Bronchial epithelial cell (primary cell): ENCODE results near the gene IFT81. TPM values are rescaled to one million over a fixed set of nuclear protein-coding genes. Genes with fewer than 3 reads are reported as not detected.

ENCODE experiments used
- DNase-seq: peaks from one replicate; pipeline ENCODE4 v3.0.0-alpha.2; 2010; ENCODE audit warnings: low read depth
- FAIRE-seq: peaks from 2 replicates; lab custom pipeline; 2011; peaks lifted over from hg19 to GRCh38; lab: Jason Lieb, UNC
- H3K27me3 ChIP-seq: 2 replicates; pipeline ENCODE4 v1.5.1; 2011; ENCODE audit warnings: low read length; ENCODE audit not compliant: control insufficient read depth, insufficient read depth
- H3K36me3 ChIP-seq: 2 replicates; pipeline ENCODE4 v1.5.1; 2011; ENCODE audit warnings: low read length; ENCODE audit not compliant: control insufficient read depth, insufficient read depth
- H3K4me3 ChIP-seq: 2 replicates; pipeline ENCODE4 v1.5.1; 2011; ENCODE audit warnings: mild to moderate bottlenecking, low read depth, low read length, control low read depth
- total RNA-seq: library from RNA; depleted of rRNA; stranded (reverse); fragments of >200 nt; gene quantifications from 2 replicates; pipeline ENCODE4 v1.2.1, GENCODE V29; 2014
- TF ChIP-seq, protein P1 (sequence below): IDR thresholded peaks from 2 replicates; pipeline ENCODE4 v1.5.1; 2011; ENCODE audit warnings: mild to moderate bottlenecking, moderate library complexity, low read length, control low read depth, inconsistent platforms; ENCODE audit not compliant: insufficient read depth, severe bottlenecking

Gene IFT81
- total RNA-seq, 1 donor from 2014 or later = 5.8 TPM

DNA sequence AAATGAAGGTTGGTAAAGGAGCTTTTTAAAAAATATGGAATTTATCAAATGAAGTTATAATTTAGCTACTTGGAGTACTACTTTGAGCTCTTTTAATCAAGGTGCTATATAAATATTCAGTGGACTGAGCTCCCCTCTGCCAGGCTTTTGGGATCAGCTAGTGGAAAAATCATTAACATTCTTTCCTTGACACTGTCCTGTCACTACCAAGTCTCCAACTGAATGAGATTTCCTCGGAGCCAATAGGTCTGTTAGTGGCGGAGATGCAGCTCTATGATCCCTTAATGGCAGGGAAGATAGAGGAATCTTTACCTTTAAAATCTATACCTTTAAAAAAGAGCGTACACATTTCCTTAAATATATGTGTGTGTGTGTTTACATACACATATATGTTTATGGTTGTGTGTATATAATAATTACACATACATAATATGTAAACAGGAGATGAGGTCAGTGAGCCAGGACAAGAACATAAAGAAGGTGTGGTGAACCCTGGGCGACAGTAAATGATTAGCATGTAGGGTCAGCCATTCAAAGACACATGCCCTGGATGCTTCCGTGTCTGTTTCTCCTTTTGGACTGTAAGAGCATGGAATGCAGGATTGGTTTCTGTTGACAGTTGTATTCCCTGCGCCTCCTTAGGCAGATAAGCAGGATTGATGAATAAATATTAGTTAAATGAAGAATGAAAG lies 109.2 kb downstream of the IFT81 start:
- DNase-seq (no peak), FAIRE-seq (no peak)
- Histone ChIP-seq H3K36me3 (no peaks in the 10 kb centered on the region), H3K27me3 (no peaks in the 10 kb centered on the region), H3K4me3 (no peak overlapping the region)
- TF ChIP-seq, protein P1, sequence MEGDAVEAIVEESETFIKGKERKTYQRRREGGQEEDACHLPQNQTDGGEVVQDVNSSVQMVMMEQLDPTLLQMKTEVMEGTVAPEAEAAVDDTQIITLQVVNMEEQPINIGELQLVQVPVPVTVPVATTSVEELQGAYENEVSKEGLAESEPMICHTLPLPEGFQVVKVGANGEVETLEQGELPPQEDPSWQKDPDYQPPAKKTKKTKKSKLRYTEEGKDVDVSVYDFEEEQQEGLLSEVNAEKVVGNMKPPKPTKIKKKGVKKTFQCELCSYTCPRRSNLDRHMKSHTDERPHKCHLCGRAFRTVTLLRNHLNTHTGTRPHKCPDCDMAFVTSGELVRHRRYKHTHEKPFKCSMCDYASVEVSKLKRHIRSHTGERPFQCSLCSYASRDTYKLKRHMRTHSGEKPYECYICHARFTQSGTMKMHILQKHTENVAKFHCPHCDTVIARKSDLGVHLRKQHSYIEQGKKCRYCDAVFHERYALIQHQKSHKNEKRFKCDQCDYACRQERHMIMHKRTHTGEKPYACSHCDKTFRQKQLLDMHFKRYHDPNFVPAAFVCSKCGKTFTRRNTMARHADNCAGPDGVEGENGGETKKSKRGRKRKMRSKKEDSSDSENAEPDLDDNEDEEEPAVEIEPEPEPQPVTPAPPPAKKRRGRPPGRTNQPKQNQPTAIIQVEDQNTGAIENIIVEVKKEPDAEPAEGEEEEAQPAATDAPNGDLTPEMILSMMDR = no peak

DNA sequence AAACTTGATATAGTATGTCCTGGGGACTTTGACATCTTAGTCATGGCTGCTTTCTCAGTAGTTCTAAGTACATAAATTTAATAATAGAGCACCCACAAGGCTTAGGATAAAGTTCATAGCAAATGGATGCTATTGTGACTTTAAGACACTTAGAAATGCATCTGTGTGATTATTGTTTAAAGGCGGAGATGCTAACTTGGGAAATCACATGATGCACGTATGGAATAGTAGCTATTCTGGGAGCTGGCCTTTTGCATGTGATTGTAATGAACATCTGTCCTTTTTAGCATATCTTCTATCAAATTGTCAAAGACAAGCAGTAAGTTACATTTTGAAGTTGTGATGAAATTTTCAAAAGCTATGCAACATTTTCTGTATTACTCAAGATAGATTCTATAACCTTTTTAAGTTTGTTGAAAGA lies 110.2 kb downstream of the IFT81 start:
- TF ChIP-seq, protein P1 = no peak
- no peak for DNase-seq
- Histone ChIP-seq H3K36me3 (no peaks in the 10 kb centered on the region), H3K4me3 (no peak overlapping the region), H3K27me3 (no peaks in the 10 kb centered on the region)
- no peak for FAIRE-seq

DNA sequence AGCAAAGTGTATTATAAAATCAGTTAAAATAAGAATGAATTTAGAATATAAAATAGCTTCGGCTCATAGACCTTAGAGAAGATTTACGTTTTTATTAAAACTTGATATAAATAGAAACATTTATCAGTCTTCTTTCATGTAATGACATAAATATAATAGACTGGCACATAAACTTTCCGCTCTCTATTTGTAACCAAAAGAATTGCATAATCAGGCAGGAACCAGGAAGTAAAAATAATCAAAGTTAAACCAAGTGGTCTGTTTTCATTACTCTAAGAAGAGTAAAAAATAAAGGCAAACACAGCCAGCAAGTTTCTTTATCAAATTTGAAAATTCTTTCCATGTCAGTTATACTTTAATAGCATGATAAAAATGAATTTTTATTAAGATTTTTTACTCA lies 110.6 kb downstream of the IFT81 start:
- TF ChIP-seq, protein P1 = no peak
- Histone ChIP-seq H3K27me3 (no peaks in the 10 kb centered on the region), H3K36me3 (no peaks in the 10 kb centered on the region), H3K4me3 (no peak overlapping the region)
- FAIRE-seq (no peak), DNase-seq (peak; percentile 28)

DNA sequence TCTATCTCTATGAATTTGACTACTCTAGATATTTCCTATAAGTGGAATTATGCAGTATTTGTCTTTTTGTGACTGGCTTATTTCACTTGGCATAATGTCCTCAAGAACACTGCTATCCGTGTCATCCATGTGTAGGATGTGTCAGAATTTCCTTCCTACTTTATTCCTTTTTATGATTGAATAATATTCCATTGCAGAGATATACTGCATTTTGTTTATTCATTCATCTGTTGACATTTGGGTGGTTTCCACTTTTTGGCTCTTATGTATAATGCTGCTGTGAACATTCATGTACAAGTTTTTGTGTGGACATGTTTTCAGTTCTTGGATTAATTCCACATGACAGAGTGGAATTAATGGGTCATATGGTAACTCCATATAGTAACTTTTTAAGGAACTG lies 111.2 kb downstream of the IFT81 start:
- TF ChIP-seq, protein P1 = no peak
- DNase-seq (peak; percentile 17), FAIRE-seq (no peak)
- Histone ChIP-seq H3K27me3 (no peaks in the 10 kb centered on the region), H3K4me3 (no peak overlapping the region), H3K36me3 (no peaks in the 10 kb centered on the region)

DNA sequence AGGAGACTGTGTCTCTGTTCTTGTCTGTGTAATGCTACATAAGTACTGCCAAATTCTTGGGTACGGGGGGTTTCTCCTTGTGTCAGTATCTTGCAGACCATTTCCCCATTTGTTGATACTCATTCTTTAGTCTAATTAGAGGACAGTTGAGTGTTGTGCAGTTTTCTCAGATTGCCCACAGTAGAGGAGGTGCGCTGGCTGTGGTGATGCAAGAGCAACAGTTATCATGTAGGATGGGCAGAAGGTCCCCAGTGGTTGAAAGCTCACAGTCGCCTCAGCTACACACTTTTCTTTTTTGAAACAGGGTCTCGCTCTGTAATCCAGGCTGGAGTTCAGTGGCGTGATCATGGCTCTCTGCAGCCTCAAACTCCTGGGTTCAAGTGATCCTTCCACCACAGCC lies 119.1 kb downstream of the IFT81 start:
- FAIRE-seq = no peak
- Histone ChIP-seq H3K27me3 (no peaks in the 10 kb centered on the region), H3K4me3 (no peak overlapping the region), H3K36me3 (no peaks in the 10 kb centered on the region)
- no peak for DNase-seq
- TF ChIP-seq, protein P1 = no peak

DNA sequence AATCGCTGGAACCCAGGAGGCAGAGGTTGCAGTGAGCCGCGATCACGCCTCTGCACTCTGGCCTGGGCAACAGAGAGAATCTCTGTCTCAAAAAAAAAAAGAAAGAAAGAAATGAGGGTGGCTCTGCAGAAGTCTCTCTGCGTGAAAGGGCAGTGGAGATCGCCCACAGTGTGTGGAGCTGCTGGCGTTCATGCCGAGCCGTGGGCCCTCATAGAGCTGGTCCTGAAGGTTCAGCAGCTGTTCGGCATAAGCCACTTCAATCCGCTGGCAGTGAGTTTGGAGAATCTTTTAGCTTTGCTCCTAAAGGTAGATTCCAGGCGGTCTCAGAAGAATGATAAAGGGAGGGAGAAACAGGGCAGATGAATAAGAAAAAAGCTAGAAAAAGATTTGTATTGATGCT lies 120.2 kb downstream of the IFT81 start:
- no peak for FAIRE-seq
- Histone ChIP-seq H3K4me3 (no peak overlapping the region), H3K27me3 (no peaks in the 10 kb centered on the region), H3K36me3 (no peaks in the 10 kb centered on the region)
- TF ChIP-seq, protein P1 = no peak
- no peak for DNase-seq
